DND-41 (cell line): ENCODE results near the gene NELFA.

Experiments used
- ATAC-seq: fragments of 200-7000 bp; cut with Tn5 transposase; 3 replicates; pipeline ENCODE4 v1.9.1; 2021; ENCODE audit warnings: low read depth; ENCODE audit not compliant: insufficient read depth
- DNase-seq: peaks from one replicate; pipeline ENCODE4 v3.0.0-alpha.2; 2020
- H2AFZ ChIP-seq: 2 replicates; pipeline ENCODE4 v1.6.0; 2012; ENCODE audit warnings: low read depth, low read length
- H3K27ac ChIP-seq: 2 replicates; pipeline ENCODE4 v1.5.1; 2012; ENCODE audit warnings: low read length, inconsistent platforms
- H3K27me3 ChIP-seq: fragments of 200-600 bp; sonication (generic); 2 replicates; pipeline ENCODE4 v1.6.0; 2012; ENCODE audit warnings: low read length, mild to moderate bottlenecking, inconsistent platforms; ENCODE audit not compliant: insufficient read depth, poor library complexity
- H3K36me3 ChIP-seq: 2 replicates; pipeline ENCODE4 v1.5.1; 2012; ENCODE audit warnings: low read length, inconsistent platforms; ENCODE audit not compliant: insufficient read depth
- H3K4me1 ChIP-seq: 2 replicates; pipeline ENCODE4 v1.5.1; 2012; ENCODE audit warnings: mild to moderate bottlenecking, low read length; ENCODE audit not compliant: insufficient read depth
- H3K4me2 ChIP-seq: 2 replicates; pipeline ENCODE4 v1.6.0; 2012; ENCODE audit warnings: mild to moderate bottlenecking, moderate library complexity, low read length, inconsistent platforms; ENCODE audit not compliant: insufficient read depth
- H3K4me3 ChIP-seq, 2 experiments: fragments of 200-600 bp in 1 of 2; shearing (Covaris generic) in 1 of 2; 2 replicates each; pipeline ENCODE4 v1.5.1; 2012 to 2016; ENCODE audit warnings: inconsistent platforms in 2 of 2, low read length in 2 of 2, mild to moderate bottlenecking in 2 of 2, low read depth in 1 of 2, moderate library complexity in 1 of 2
- H3K79me2 ChIP-seq: 2 replicates; pipeline ENCODE4 v1.6.0; 2012; ENCODE audit warnings: low read length, inconsistent platforms; ENCODE audit not compliant: insufficient read depth
- H3K9ac ChIP-seq: 2 replicates; pipeline ENCODE4 v1.6.0; 2012; ENCODE audit warnings: low read depth, mild to moderate bottlenecking, inconsistent platforms, low read length, moderate library complexity
- H3K9me3 ChIP-seq: 2 replicates; pipeline ENCODE4 v1.5.1; 2012; ENCODE audit warnings: low read length, moderate library complexity, mild to moderate bottlenecking, inconsistent platforms; ENCODE audit not compliant: insufficient read depth, severe bottlenecking
- H4K20me1 ChIP-seq: 2 replicates; pipeline ENCODE4 v1.6.0; 2012; ENCODE audit warnings: low read length; ENCODE audit not compliant: insufficient read depth
- EZH2 ChIP-seq: IDR thresholded peaks from 3 replicates; pipeline ENCODE4 v1.6.1; 2012; ENCODE audit warnings: borderline replicate concordance, low read depth, mild to moderate bottlenecking, moderate library complexity, low read length, inconsistent platforms; ENCODE audit not compliant: severe bottlenecking
- TF ChIP-seq, protein P1 (sequence below): IDR thresholded peaks from 2 replicates; pipeline ENCODE4 v1.5.1; 2012; ENCODE audit warnings: borderline replicate concordance, low read length, moderate library complexity, mild to moderate bottlenecking; ENCODE audit not compliant: poor library complexity, severe bottlenecking; ENCODE audit errors: extremely low read depth

NELFA gene

DNA sequence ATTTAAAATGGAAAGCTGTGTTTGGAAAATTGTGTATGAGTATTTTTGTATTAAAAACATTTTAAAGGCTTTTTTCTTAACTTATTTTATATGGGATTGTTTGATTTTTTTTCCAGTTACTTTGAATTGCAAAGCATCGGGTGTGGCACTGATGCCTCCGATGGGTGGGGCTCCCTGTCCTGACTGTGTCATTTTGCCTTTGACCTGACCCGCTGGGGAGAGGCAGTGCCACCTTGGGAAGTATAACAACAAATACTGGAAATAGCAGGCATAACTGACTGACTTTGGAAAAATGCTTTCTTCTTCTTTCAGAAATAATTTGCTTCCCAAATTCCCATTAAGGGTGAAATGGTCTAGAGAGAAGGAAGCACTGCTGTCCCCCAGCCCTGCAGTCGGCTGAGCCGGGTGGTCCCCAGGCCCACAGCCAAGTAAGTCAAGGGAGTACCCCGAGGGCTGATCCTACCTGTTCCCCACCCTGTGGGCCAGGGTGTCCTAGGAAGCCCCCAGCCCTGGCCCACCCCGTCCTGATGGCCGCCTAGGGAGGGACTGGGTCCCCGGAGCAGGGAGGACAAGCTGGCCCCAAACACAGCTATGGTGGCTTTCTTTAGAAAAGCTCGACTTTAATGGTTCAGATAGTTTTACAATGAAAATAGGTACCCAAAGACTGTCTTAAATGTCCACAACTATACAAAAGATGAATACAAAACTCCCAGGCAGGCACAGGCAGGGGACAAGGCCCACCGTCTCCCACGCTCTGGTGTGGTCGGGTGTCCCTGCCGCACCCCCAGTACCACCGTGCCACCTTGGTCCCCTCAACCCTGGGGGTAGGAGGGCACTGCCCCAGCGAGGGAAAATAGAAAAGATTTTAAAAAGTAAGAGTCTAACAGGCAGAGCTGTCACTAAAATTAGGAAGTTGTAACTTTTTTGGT, 26.4 kb downstream of the NELFA start:
- no peak for DNase-seq
- Histone ChIP-seq H3K36me3 (peaks cover 100% of the 10 kb centered on the region), H3K4me3 (no peak overlapping the region), H2AFZ (no peak overlapping the region), H3K4me2 (no peak overlapping the region), H4K20me1 (peaks cover 73% of the 10 kb centered on the region), H3K9ac (no peak overlapping the region), H3K9me3 (no peaks in the 10 kb centered on the region), H3K27me3 (no peaks in the 10 kb centered on the region), H3K27ac (no peak overlapping the region), H3K4me1 (no peaks in the 10 kb centered on the region), H3K79me2 (peaks cover 15% of the 10 kb centered on the region)
- ATAC-seq: no peak
- TF ChIP-seq, protein P1, sequence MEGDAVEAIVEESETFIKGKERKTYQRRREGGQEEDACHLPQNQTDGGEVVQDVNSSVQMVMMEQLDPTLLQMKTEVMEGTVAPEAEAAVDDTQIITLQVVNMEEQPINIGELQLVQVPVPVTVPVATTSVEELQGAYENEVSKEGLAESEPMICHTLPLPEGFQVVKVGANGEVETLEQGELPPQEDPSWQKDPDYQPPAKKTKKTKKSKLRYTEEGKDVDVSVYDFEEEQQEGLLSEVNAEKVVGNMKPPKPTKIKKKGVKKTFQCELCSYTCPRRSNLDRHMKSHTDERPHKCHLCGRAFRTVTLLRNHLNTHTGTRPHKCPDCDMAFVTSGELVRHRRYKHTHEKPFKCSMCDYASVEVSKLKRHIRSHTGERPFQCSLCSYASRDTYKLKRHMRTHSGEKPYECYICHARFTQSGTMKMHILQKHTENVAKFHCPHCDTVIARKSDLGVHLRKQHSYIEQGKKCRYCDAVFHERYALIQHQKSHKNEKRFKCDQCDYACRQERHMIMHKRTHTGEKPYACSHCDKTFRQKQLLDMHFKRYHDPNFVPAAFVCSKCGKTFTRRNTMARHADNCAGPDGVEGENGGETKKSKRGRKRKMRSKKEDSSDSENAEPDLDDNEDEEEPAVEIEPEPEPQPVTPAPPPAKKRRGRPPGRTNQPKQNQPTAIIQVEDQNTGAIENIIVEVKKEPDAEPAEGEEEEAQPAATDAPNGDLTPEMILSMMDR: no peak
- TF ChIP-seq EZH2: no peak

DNA sequence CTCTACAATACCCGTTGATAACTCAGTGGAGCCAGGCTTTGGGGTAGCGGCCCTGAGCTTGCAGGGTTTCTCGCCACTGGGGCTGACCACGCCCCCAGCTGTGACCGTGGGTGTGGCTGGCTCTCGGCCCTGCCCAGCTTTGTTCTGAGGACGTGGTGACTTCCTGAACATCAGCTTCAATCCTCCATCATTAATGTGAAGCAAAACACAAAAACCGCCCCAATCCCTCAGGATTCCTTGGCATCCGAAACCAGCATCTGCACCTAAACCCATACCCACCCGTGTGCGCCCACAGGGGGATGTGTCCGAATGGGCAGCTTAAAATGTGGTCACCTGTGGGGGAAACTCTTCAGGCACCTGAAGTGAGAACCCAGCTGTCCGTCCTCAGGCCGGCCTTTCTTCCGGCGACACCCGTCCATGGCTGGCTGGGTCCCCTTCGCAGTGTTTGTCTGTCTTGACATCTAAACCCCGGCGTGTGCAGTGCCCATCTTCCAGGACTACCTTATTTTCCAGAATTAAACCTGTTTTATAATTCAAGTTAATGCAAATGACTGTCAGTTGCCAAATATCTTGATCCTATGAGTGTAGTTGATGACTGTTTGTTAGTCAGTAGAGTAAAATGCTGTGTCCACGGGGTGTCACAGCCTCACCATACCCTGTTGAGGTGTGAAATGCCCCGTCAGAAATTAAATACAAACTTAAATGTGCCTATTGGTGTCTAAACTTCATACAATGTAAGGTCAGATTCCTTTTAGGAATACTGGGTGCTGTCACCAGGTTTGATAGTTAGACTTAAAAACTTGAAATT, 27.3 kb downstream of the NELFA start:
- no peaks in the 10 kb centered on the region for H3K4me1 ChIP-seq
- H3K27me3 ChIP-seq: no peaks in the 10 kb centered on the region
- no peak for TF ChIP-seq EZH2
- TF ChIP-seq, protein P1: no peak
- peaks cover 15% of the 10 kb centered on the region; the same call in 1 of the 2 replicates for H3K79me2 ChIP-seq
- H3K9me3 ChIP-seq: no peaks in the 10 kb centered on the region
- H3K27ac ChIP-seq: no peak overlapping the region
- peaks cover 75% of the 10 kb centered on the region for H4K20me1 ChIP-seq
- DNase-seq (no peak), ATAC-seq (no peak)
- H3K4me3 ChIP-seq: no peak overlapping the region
- no peak overlapping the region for H3K4me2 ChIP-seq
- no peak overlapping the region for H3K9ac ChIP-seq
- H2AFZ ChIP-seq: no peak overlapping the region
- H3K36me3 ChIP-seq: peaks cover 99% of the 10 kb centered on the region

DNA sequence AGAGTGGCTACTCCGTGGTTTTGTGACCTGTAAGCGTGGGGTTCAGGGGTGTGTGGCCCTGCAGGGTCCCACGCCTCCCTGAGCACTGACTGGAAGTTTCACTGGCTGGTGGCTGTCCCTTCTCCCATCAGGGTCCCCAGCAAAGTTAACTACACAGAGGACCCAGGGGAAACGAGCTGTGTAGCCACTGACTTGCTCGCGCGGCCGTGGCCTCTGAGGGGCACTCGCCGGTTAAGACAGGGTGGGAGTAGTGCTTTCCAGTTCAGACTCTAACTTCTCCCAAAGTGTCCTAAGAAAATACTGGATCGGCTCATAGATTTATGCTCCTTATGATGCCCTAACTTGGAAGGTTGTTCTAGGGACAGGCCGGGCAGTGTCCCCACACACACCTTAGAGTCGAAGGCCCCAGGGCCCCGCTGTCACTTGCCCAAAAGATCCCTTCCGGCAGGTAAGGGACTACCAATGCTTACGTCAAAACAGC, 28.2 kb downstream of the NELFA start:
- H3K36me3 ChIP-seq: peaks cover 99% of the 10 kb centered on the region
- no peaks in the 10 kb centered on the region for H3K9me3 ChIP-seq
- no peak overlapping the region for H3K4me2 ChIP-seq
- no peak for ATAC-seq
- peaks cover 15% of the 10 kb centered on the region; the same call in 1 of the 2 replicates for H3K79me2 ChIP-seq
- no peak overlapping the region for H3K27ac ChIP-seq
- TF ChIP-seq, protein P1: no peak
- no peak for TF ChIP-seq EZH2
- DNase-seq: no peak
- H3K4me3 ChIP-seq: no peak overlapping the region
- H4K20me1 ChIP-seq: peaks cover 77% of the 10 kb centered on the region
- H3K4me1 ChIP-seq: no peaks in the 10 kb centered on the region
- H3K9ac ChIP-seq: no peak overlapping the region
- no peak overlapping the region for H2AFZ ChIP-seq
- no peaks in the 10 kb centered on the region for H3K27me3 ChIP-seq
